NT2/D1 (cell line): ENCODE measurements around the gene ZNF146.

Source experiments
- YY1 ChIP-seq: IDR thresholded peaks from 2 replicates; pipeline ENCODE4 v1.6.1; 2011; ENCODE audit not compliant: insufficient read length, insufficient read depth
- ZNF274 ChIP-seq: IDR thresholded peaks from 2 replicates; pipeline ENCODE4 v1.6.1; 2011; ENCODE audit warnings: mild to moderate bottlenecking, low read depth, low read length

GRCh38 chr19:36207605-36208252, 7.2 kb upstream of the ZNF146 start:
- TF ChIP-seq YY1 (no peak), ZNF274 (no peak)
